GM12875 (cell line): ENCODE data around the gene DDX39B.

Experiments
- H3K4me3 ChIP-seq: one replicate; pipeline ENCODE4 v1.5.1; 2011; ENCODE audit warnings: low read depth, low read length, control low read depth
- CTCF ChIP-seq: IDR thresholded peaks from 2 replicates; pipeline ENCODE4 v1.5.1; 2011; ENCODE audit warnings: low read depth, mild to moderate bottlenecking, control low read depth, inconsistent platforms, low read length, moderate library complexity, borderline replicate concordance; ENCODE audit not compliant: insufficient read depth

Gene DDX39B

GRCh38 chr6:31483392-31483791 lies 58.4 kb downstream of the DDX39B start:
- H3K4me3 ChIP-seq: no peak overlapping the region
- no peak for TF ChIP-seq CTCF

GRCh38 chr6:31480574-31480973 lies 61.2 kb downstream of the DDX39B start:
- no peak for TF ChIP-seq CTCF

More at GRCh38 chr6:31480574-31480973, 61.2 kb downstream of the DDX39B start:
- H3K4me3 ChIP-seq: no peak overlapping the region
